HEK293 (cell line): ENCODE results near the gene ARFIP2.

Source experiments
- CTCF ChIA-PET: fragments of 350-600 bp; formaldehyde crosslinking; extraction: SDS; loops from one replicate; lab custom pipeline; 2021; ENCODE audit warnings: antibody characterized with exemption; lab: Yijun Ruan, JAX
- POLR2A ChIA-PET: fragments of 300-600 bp; formaldehyde crosslinking; extraction: SDS; loops from one replicate; lab custom pipeline; 2020; ENCODE audit warnings: antibody characterized with exemption, inconsistent platforms; lab: Yijun Ruan, JAX
- H3K27ac ChIP-seq: fragments of 200-500 bp; sonication (Bioruptor generic); 2 replicates; pipeline ENCODE4 v1.5.1; 2014; ENCODE audit warnings: low read depth, low read length, control low read depth, inconsistent platforms; ENCODE audit errors: extremely low read depth
- H3K36me3 ChIP-seq, 2 experiments: fragments of 200-500 bp in 1 of 2; sonication (Bioruptor generic) in 1 of 2; 1 replicate in 1 of 2; 2 replicates in 1 of 2; pipeline ENCODE4 v1.5.1; 2014 to 2017; ENCODE audit warnings: inconsistent platforms in 2 of 2, low read length in 2 of 2; ENCODE audit not compliant: control insufficient read depth in 2 of 2, insufficient read depth in 1 of 2
- H3K4me1 ChIP-seq: fragments of 200-500 bp; sonication (Bioruptor generic); 2 replicates; pipeline ENCODE4 v1.5.1; 2014; ENCODE audit warnings: mild to moderate bottlenecking, low read length, inconsistent platforms; ENCODE audit not compliant: control insufficient read depth, insufficient read depth
- H3K4me3 ChIP-seq: 2 replicates; pipeline ENCODE4 v1.5.1; 2011; ENCODE audit warnings: low read depth, mild to moderate bottlenecking, control low read depth, low read length, moderate library complexity
- H3K9me3 ChIP-seq: fragments of 200-500 bp; sonication (Bioruptor generic); 2 replicates; pipeline ENCODE4 v1.5.1; 2014; ENCODE audit warnings: low read depth, low read length, inconsistent platforms; ENCODE audit not compliant: control insufficient read depth, insufficient read depth
- KLF16 ChIP-seq: fragments of 450-650 bp; formaldehyde crosslinking; IDR thresholded peaks from 2 replicates; pipeline ENCODE4 v1.5.1; 2017; ENCODE audit warnings: missing biosample characterization, missing genetic modification characterization
- KLF7 ChIP-seq: fragments of 450-650 bp; formaldehyde crosslinking; IDR thresholded peaks from 2 replicates; pipeline ENCODE4 v1.5.1; 2016; ENCODE audit warnings: missing biosample characterization, missing genetic modification characterization, borderline replicate concordance
- KLF8 ChIP-seq: fragments of 450-650 bp; formaldehyde crosslinking; IDR thresholded peaks from 2 replicates; pipeline ENCODE4 v1.5.1; 2016; ENCODE audit warnings: missing biosample characterization, missing genetic modification characterization
- OVOL3 ChIP-seq: fragments of 450-650 bp; formaldehyde crosslinking; IDR thresholded peaks from 2 replicates; pipeline ENCODE4 v1.5.1; 2016; ENCODE audit warnings: missing biosample characterization, missing genetic modification characterization
- RBAK ChIP-seq: fragments of 450-650 bp; formaldehyde crosslinking; IDR thresholded peaks from 2 replicates; pipeline ENCODE4 v1.5.1; 2016; ENCODE audit warnings: missing biosample characterization, missing genetic modification characterization
- SP2 ChIP-seq: fragments of 450-650 bp; formaldehyde crosslinking; IDR thresholded peaks from 2 replicates; pipeline ENCODE4 v1.5.1; 2016; ENCODE audit warnings: missing biosample characterization, missing genetic modification characterization
- SP3 ChIP-seq: fragments of 450-650 bp; formaldehyde crosslinking; IDR thresholded peaks from 2 replicates; pipeline ENCODE4 v1.5.1; 2016; ENCODE audit warnings: missing biosample characterization, missing genetic modification characterization
- WT1 ChIP-seq: fragments of 450-650 bp; formaldehyde crosslinking; IDR thresholded peaks from 2 replicates; pipeline ENCODE4 v1.5.1; 2016; ENCODE audit warnings: missing biosample characterization, missing genetic modification characterization
- YY1 ChIP-seq: fragments of 450-650 bp; formaldehyde crosslinking; IDR thresholded peaks from 2 replicates; pipeline ENCODE4 v1.5.1; 2018; ENCODE audit warnings: missing biosample characterization, missing genetic modification characterization
- ZBTB11 ChIP-seq: fragments of 450-650 bp; formaldehyde crosslinking; conservative IDR thresholded peaks from 2 replicates; pipeline ENCODE4 v1.5.1; 2016; ENCODE audit warnings: low read depth, missing biosample characterization, missing genetic modification characterization
- ZBTB6 ChIP-seq: fragments of 450-650 bp; formaldehyde crosslinking; IDR thresholded peaks from 2 replicates; pipeline ENCODE4 v1.5.1; 2017; ENCODE audit warnings: missing biosample characterization, missing genetic modification characterization
- ZBTB7A ChIP-seq: fragments of 450-650 bp; formaldehyde crosslinking; IDR thresholded peaks from 2 replicates; pipeline ENCODE4 v1.5.1; 2016; ENCODE audit warnings: low read depth, missing biosample characterization, missing genetic modification characterization
- ZEB2 ChIP-seq: fragments of 450-650 bp; formaldehyde crosslinking; IDR thresholded peaks from 2 replicates; pipeline ENCODE4 v1.5.1; 2016; ENCODE audit warnings: missing biosample characterization, missing genetic modification characterization
- ZFHX2 ChIP-seq: fragments of 450-650 bp; formaldehyde crosslinking; conservative IDR thresholded peaks from 2 replicates; pipeline ENCODE4 v1.5.1; 2016; ENCODE audit warnings: missing biosample characterization, missing genetic modification characterization
- ZFP69B ChIP-seq: fragments of 450-650 bp; formaldehyde crosslinking; IDR thresholded peaks from 2 replicates; pipeline ENCODE4 v1.5.1; 2016; ENCODE audit warnings: missing biosample characterization, missing genetic modification characterization
- ZNF114 ChIP-seq: fragments of 450-650 bp; formaldehyde crosslinking; IDR thresholded peaks from 2 replicates; pipeline ENCODE4 v1.5.0; 2017; ENCODE audit warnings: missing biosample characterization, missing genetic modification characterization
- ZNF121 ChIP-seq: fragments of 450-650 bp; formaldehyde crosslinking; IDR thresholded peaks from 2 replicates; pipeline ENCODE4 v1.5.1; 2016; ENCODE audit warnings: missing biosample characterization, missing genetic modification characterization
- ZNF146 ChIP-seq: fragments of 450-650 bp; formaldehyde crosslinking; IDR thresholded peaks from 2 replicates; pipeline ENCODE4 v1.5.1; 2016; ENCODE audit warnings: missing biosample characterization, missing genetic modification characterization
- ZNF221 ChIP-seq: fragments of 450-650 bp; formaldehyde crosslinking; IDR thresholded peaks from 2 replicates; pipeline ENCODE4 v1.5.1; 2017; ENCODE audit warnings: missing biosample characterization, missing genetic modification characterization, borderline replicate concordance
- ZNF223 ChIP-seq: fragments of 450-650 bp; formaldehyde crosslinking; IDR thresholded peaks from 2 replicates; pipeline ENCODE4 v1.5.1; 2016; ENCODE audit warnings: missing biosample characterization, missing genetic modification characterization
- ZNF24 ChIP-seq: fragments of 450-650 bp; formaldehyde crosslinking; IDR thresholded peaks from 2 replicates; pipeline ENCODE4 v1.5.1; 2016; ENCODE audit warnings: missing biosample characterization, missing genetic modification characterization
- ZNF394 ChIP-seq: fragments of 450-650 bp; formaldehyde crosslinking; IDR thresholded peaks from 2 replicates; pipeline ENCODE4 v1.5.1; 2016; ENCODE audit warnings: missing biosample characterization, missing genetic modification characterization, mild to moderate bottlenecking, moderate library complexity, borderline replicate concordance
- ZNF404 ChIP-seq: fragments of 450-650 bp; formaldehyde crosslinking; IDR thresholded peaks from 2 replicates; pipeline ENCODE4 v1.5.1; 2017; ENCODE audit warnings: missing biosample characterization, missing genetic modification characterization
- ZNF518A ChIP-seq: fragments of 450-650 bp; formaldehyde crosslinking; conservative IDR thresholded peaks from 2 replicates; pipeline ENCODE4 v1.5.1; 2016; ENCODE audit warnings: low read depth, missing biosample characterization, missing genetic modification characterization
- ZNF549 ChIP-seq: fragments of 450-650 bp; IDR thresholded peaks from 2 replicates; pipeline ENCODE4 v1.5.1; 2018; ENCODE audit warnings: missing biosample characterization, missing genetic modification characterization, mild to moderate bottlenecking, inconsistent platforms, moderate library complexity
- ZNF610 ChIP-seq: fragments of 450-650 bp; formaldehyde crosslinking; IDR thresholded peaks from 2 replicates; pipeline ENCODE4 v1.5.1; 2016; ENCODE audit warnings: missing biosample characterization, missing genetic modification characterization, borderline replicate concordance
- ZNF701 ChIP-seq: fragments of 450-650 bp; formaldehyde crosslinking; IDR thresholded peaks from 2 replicates; pipeline ENCODE4 v1.5.1; 2016; ENCODE audit warnings: missing biosample characterization, missing genetic modification characterization
- ZNF747 ChIP-seq: fragments of 450-650 bp; formaldehyde crosslinking; IDR thresholded peaks from 2 replicates; pipeline ENCODE4 v1.5.1; 2016; ENCODE audit warnings: missing biosample characterization, missing genetic modification characterization
- ZNF76 ChIP-seq: fragments of 450-650 bp; formaldehyde crosslinking; IDR thresholded peaks from 2 replicates; pipeline ENCODE4; 2016; ENCODE audit warnings: low read depth, missing biosample characterization, missing genetic modification characterization, borderline replicate concordance

ARFIP2 gene

GRCh38 chr11:6481012-6481923, at the start of gene ARFIP2, which contains the start of gene TIMM10B:
Gene ARFIP2, minus strand, starts transcription at chr11:6481331. Its CDS starts 910 bp downstream, at chr11:6480421.
Gene TIMM10B, plus strand, starts transcription at chr11:6481501. Its CDS starts 16 bp downstream, at chr11:6481517.
- ChIA-PET CTCF (interaction anchor here (0.8 to 1.6 kb wide), 5 partner anchors 13 to 102 kb away, joined by 3 to 8 read pairs (median 5); no protein-coding TSS in a partner anchor), POLR2A (interaction anchor here (0.7 to 2.9 kb wide), 18 partner anchors 8 to 247 kb away, joined by 3 to 40 read pairs (median 6); partner anchors contain the start of genes APBB1, FHIP1B, ILK and MRPL17)
- peak within 1 kb of the TSS; percentile 73 for H3K4me3 ChIP-seq
- peak within 1 kb of the TSS; percentile 28 for H3K27ac ChIP-seq
- H3K36me3 ChIP-seq: peaks cover 0 to 80% of the 10 kb centered on the region in 2 experiments; a peak in 1 of 3 replicates
- H3K9me3 ChIP-seq: no peaks in the 10 kb centered on the region
- H3K4me1 ChIP-seq: no peaks in the 10 kb centered on the region
- TF ChIP-seq ZBTB6 (peak; percentile 58), WT1 (no peak), ZNF518A (tag by site-specific recombination) (peak; percentile 73), ZNF404 (no peak), ZNF747 (tag by site-specific recombination) (no peak), ZNF223 (tag by site-specific recombination) (no peak), KLF8 (peak; percentile 53; the same call in 1 of the 2 replicates), KLF7 (tag by site-specific recombination) (no peak), RBAK (no peak), ZNF114 (tag by site-specific recombination) (no peak), ZNF24 (tag by site-specific recombination) (no peak), ZNF394 (no peak), ZFHX2 (tag by site-specific recombination) (no peak), ZNF146 (tag by site-specific recombination) (no peak), ZNF701 (tag by site-specific recombination) (no peak), ZNF549 (no peak), SP2 (tag by site-specific recombination) (peak; percentile 99), ZFP69B (tag by site-specific recombination) (peak; percentile 46; the same call in 1 of the 2 replicates), KLF16 (tag by site-specific recombination) (no peak), ZNF610 (peak; percentile 87; the same call in 1 of the 2 replicates), YY1 (tag by site-specific recombination) (0 out of 2 replicates have a peak, but pooled peaks have one; percentile 10), OVOL3 (peak; percentile 17; the same call in 1 of the 2 replicates), ZNF121 (no peak), ZNF221 (no peak), ZBTB11 (peak; percentile 89), ZEB2 (tag by site-specific recombination) (peak; percentile 84), ZBTB7A (tag by site-specific recombination) (no peak), ZNF76 (tag by site-specific recombination) (peak; percentile 41; the same call in 1 of the 2 replicates), SP3 (tag by site-specific recombination) (peak; percentile 70; the same call in 1 of the 2 replicates)
